Ovary (tissue), 9 donors: ENCODE measurements around the gene CYP27B1. TPM values are rescaled to one million over a fixed set of nuclear protein-coding genes. Genes with fewer than 3 reads are reported as not detected.
A peak's percentile ranks its signal among the peaks of the same experiment; 100 is the strongest.

ENCODE experiments used
- DNase-seq, 5 donors: peaks; one replicate each; pipeline ENCODE4 v3.0.0-alpha.2; 2019 to 2020
- H3K27ac ChIP-seq, 2 donors: fragments of 200-600 bp; one replicate each; pipeline versions ENCODE4 v1.5.1 to v1.8.0; 2019 to 2022
- H3K27me3 ChIP-seq: fragments of 200-600 bp; one replicate; pipeline ENCODE4 v1.8.0; 2022
- H3K36me3 ChIP-seq: fragments of 200-600 bp; sonication (generic); one replicate; pipeline ENCODE4 v1.5.1; 2019
- H3K4me1 ChIP-seq: one replicate; pipeline ENCODE4 v1.8.1; 2013; ENCODE audit warnings: mild to moderate bottlenecking, moderate library complexity; ENCODE audit not compliant: insufficient read depth
- H3K4me3 ChIP-seq: fragments of 200-600 bp; sonication (generic); one replicate; pipeline ENCODE4 v1.5.1; 2017
- H3K9me3 ChIP-seq, 2 donors: fragments of 200-600 bp in 1 of 2; sonication (generic) in 1 of 2; one replicate each; pipeline versions ENCODE4 v1.5.1 to v1.8.1; 2013 to 2019; ENCODE audit warnings: mild to moderate bottlenecking in 1 of 2, moderate library complexity in 1 of 2
- CTCF ChIP-seq, 3 donors: fragments of 450-650 bp in 2 of 3; fragments of 200-600 bp in 1 of 3; IDR thresholded peaks; one replicate each; pipeline versions ENCODE4 v1.5.1 to v1.8.0; 2016 to 2022; ENCODE audit warnings: antibody characterized with exemption in 3 of 3, mild to moderate bottlenecking in 1 of 3
- EP300 ChIP-seq: sonication (generic); formaldehyde crosslinking; IDR thresholded peaks from one replicate; pipeline ENCODE4 v1.6.1; 2017; ENCODE audit warnings: antibody characterized with exemption
- POLR2A ChIP-seq: fragments of 450-650 bp; IDR thresholded peaks from one replicate; pipeline ENCODE4 v1.6.1; 2017; ENCODE audit warnings: antibody characterized with exemption, mild to moderate bottlenecking, moderate library complexity
- WGBS, 3 donors: extraction: QIAGEN DNeasy Blood & Tissue Kit in 1 of 3; methylation state at CpG; one replicate each; pipeline versions ENCODE4 v1.1.5 to v1.1.7; 2013 to 2017; 5-methylcytosine and 5-hydroxymethylcytosine counted together
- intact Hi-C, 4 donors: fragments of 100-400 bp; cut with DNase I; formaldehyde crosslinking; loops; one replicate each; pipeline versions ENCODE4 v1.11.0 to v1.15.1; 2022 to 2023
- polyA plus RNA-seq, 2 donors: library from polyadenylated mRNA; stranded (reverse); fragments of 200-250 nt in 1 of 2; fragments of 350-450 nt in 1 of 2; fragmentation: Illumina TruSeq in 1 of 2; extraction: RNeasy Lipid Tissue Mini Kit (QIAGEN cat#74804) in 1 of 2; gene quantifications; one replicate each; pipeline ENCODE4 v1.2.3, GENCODE V29; 2013 to 2014
- total RNA-seq, 7 donors: library from RNA; depleted of rRNA in 2 of 7; stranded (reverse); fragments of >200 nt in 2 of 7; fragmentation: NEBNext Ultra II Directional in 3 of 7; extraction: Animal tissue kit (Norgen Biotek cat#: 25700) in 3 of 7; gene quantifications; one replicate each; pipeline versions ENCODE4 v1.1.0 to v1.2.4, GENCODE V29; 2016 to 2023
- donor health status: DM: no; HTN: no; CAD: no; lungs with moderate emphysema.
- donor health status: DM: no; HTN: no; CAD: no.
- donor health status: Bipolar disorder and iron deficiency.
- donor health status: DM: yes; HTN: yes; CAD: no.
- donor health status: DM: no; HTN: no; CAD: no.
- donor health status: DM: yes; HTN: yes; CAD: no.

CYP27B1 gene
- total and polyA plus RNA-seq, 9 donors = 0.12 to 2.5 (median 0.92) TPM

- Histone ChIP-seq H3K27me3 (no peaks in the 10 kb centered on the region), H3K36me3 (no peaks in the 10 kb centered on the region), H3K9me3 (peaks cover 0 to 10% of the 10 kb centered on the region in 2 donors), H3K4me1 (peaks cover 8% of the 10 kb centered on the region), H3K27ac (no peak overlapping the region), H3K4me3 (no peak overlapping the region)
- intact Hi-C loops = no loop called here
- DNase-seq = no peak
- no peak for TF ChIP-seq EP300
- WGBS, 3 donors = 85 to 90% (median 89%) methylated on average over 3 of the region's 3 CpGs
Measured at GRCh38 chr12:57760347-57760982, 6.4 kb downstream of the CYP27B1 start.

DNA sequence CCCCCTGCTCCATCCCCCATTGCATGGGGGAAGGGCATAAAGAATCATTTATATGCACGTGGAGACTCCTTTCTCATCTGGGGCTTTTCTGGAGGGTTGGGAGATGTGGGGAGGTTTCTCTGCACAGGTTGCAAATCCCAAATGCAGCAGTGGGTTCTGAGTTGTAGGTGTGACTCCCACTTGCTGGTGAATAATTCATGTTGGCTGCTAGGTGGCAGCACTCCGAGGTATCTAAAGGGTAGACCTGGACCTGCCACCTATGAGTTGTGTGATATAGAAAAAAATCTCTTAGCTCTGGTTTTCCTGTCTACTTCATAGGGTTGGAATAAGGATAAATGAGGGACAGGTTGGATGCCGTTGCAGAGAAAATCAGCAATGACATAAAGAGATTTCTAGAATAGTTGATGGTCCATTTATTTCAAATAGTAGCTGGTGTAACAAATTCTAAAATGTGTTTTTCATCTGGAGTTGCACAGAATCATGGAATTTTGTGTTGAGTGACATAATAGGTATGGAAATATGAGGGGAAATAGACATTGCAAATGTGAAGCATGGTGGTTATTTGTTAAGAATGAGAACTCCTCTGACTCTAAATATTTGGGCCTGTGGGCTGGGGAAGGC is 7.4 kb downstream of the CYP27B1 start:
- no peak for DNase-seq
- no peaks in the 10 kb centered on the region for H3K27me3 ChIP-seq
- H3K27ac ChIP-seq = no peak overlapping the region
- 44 to 47% (median 46%) methylated on average over 3 of the region's 3 CpGs for WGBS, 3 donors
- peaks cover 6% of the 10 kb centered on the region for H3K4me1 ChIP-seq
- H3K36me3 ChIP-seq = no peaks in the 10 kb centered on the region
- no peak overlapping the region for H3K4me3 ChIP-seq
- peaks cover 0 to 10% of the 10 kb centered on the region in 2 donors for H3K9me3 ChIP-seq
- intact Hi-C loops = no loop called here
- TF ChIP-seq EP300 (no peak), POLR2A (no peak), CTCF (IDR thresholded peaks at IDR 0.05) (no peak)

- Histone ChIP-seq H3K27me3 (no peaks in the 10 kb centered on the region), H3K9me3 (peaks cover 0 to 10% of the 10 kb centered on the region in 2 donors), H3K4me1 (peaks cover 6% of the 10 kb centered on the region), H3K4me3 (no peak overlapping the region), H3K27ac (no peak overlapping the region), H3K36me3 (no peaks in the 10 kb centered on the region)
- no peak for DNase-seq
- WGBS, 3 donors = 90 to 93% (median 92%) methylated on average over 23 to 25 of the region's 25 CpGs
- no peak for TF ChIP-seq EP300
- intact Hi-C loops = no loop called here
Measured at GRCh38 chr12:57758552-57759359, 8.1 kb downstream of the CYP27B1 start.

DNA sequence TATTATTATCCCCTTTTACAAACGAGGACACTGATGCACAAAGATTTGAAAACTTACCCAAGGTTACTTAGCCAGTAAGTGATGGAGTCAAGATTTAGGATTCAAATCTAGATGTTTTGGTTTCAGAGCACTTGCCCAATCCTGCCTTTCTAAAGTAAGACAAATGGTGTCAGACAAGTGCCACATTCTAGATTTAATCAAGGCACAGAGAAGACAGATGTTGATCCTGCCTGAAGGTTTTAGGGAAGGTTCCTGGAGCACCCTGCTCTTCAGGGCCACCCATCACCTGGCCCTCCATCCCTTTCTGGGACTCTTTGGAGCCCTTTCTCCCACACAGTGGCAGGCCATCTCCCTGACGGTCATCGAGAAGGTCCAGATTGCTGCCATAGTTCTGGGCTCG is 9.1 kb downstream of the CYP27B1 start:
- no peak for DNase-seq
- TF ChIP-seq CTCF (IDR thresholded peaks at IDR 0.05) = no peak
- TF ChIP-seq POLR2A = no peak
- TF ChIP-seq EP300 = no peak
- H3K27ac ChIP-seq = no peak overlapping the region
- intact Hi-C loops = no loop called here
- no peaks in the 10 kb centered on the region for H3K27me3 ChIP-seq
- 92 to 95% (median 94%) methylated on average over 4 of the region's 4 CpGs for WGBS, 3 donors
- no peak overlapping the region for H3K4me3 ChIP-seq
- H3K9me3 ChIP-seq = peaks cover 0 to 10% of the 10 kb centered on the region in 2 donors
- H3K4me1 ChIP-seq = peaks cover 6% of the 10 kb centered on the region
- no peaks in the 10 kb centered on the region for H3K36me3 ChIP-seq

- DNase-seq = no peak
- intact Hi-C loops = no loop called here
- peaks cover 6% of the 10 kb centered on the region for H3K4me1 ChIP-seq
- H3K27ac ChIP-seq = no peak overlapping the region
- H3K27me3 ChIP-seq = no peaks in the 10 kb centered on the region
- no peak for TF ChIP-seq EP300
- TF ChIP-seq POLR2A = no peak
- TF ChIP-seq CTCF (IDR thresholded peaks at IDR 0.05) = no peak
- H3K4me3 ChIP-seq = peak overlapping the region; percentile 69
- 76 to 81% (median 77%) methylated on average over 22 of the region's 22 CpGs for whole genome bisulfite sequencing, 3 donors
- no peaks in the 10 kb centered on the region for H3K36me3 ChIP-seq
- peaks cover 0 to 10% of the 10 kb centered on the region in 2 donors for H3K9me3 ChIP-seq
Measured at GRCh38 chr12:57756406-57757341, 10.2 kb downstream of the CYP27B1 start.
